Measurements from ENCODE around the gene LPCAT1.
A peak's percentile ranks its signal among the peaks of the same experiment; 100 is the strongest.

Gene LPCAT1

GRCh38 chr5:1520791-1521453 lies 2.8 kb downstream of the LPCAT1 start:
- peak overlapping the region; percentile 82; the same call in 1 of the 2 replicates for H3K4me2 ChIP-seq (ENCODE audit: low read length)
- H3K9me3 ChIP-seq (ENCODE audit: control insufficient read depth, insufficient read depth, low read length) = no peaks in the 10 kb centered on the region
- H4K20me1 ChIP-seq (ENCODE audit: control insufficient read depth, insufficient read depth, low read depth, low read length) = peaks cover 27% of the 10 kb centered on the region
- no peaks in the 10 kb centered on the region for H3K27me3 ChIP-seq (ENCODE audit: control insufficient read depth, low read length)
- H3K4me3 ChIP-seq (ENCODE audit: low read length) = no peak overlapping the region
- H3K4me1 ChIP-seq (ENCODE audit: control insufficient read depth, low read length) = peaks cover 39% of the 10 kb centered on the region
- peaks cover 63% of the 10 kb centered on the region for H3K36me3 ChIP-seq (ENCODE audit: control insufficient read depth, low read length)
- no peaks in the 10 kb centered on the region for H3F3A ChIP-seq (ENCODE audit: control insufficient read depth, insufficient read depth)
- H3K9me2 ChIP-seq (replicated peaks; ENCODE audit: control insufficient read depth, low read length) = no peaks in the 10 kb centered on the region
- peaks cover 77% of the 10 kb centered on the region for H3K79me2 ChIP-seq (ENCODE audit: control insufficient read depth, low read length)
- no peak overlapping the region for H3K27ac ChIP-seq (ENCODE audit: low read depth, low read length)
- TF ChIP-seq EZH2phosphoT487 (IDR thresholded peaks at IDR 0.05; ENCODE audit: borderline replicate concordance, low read length) (no peak), CTCF (IDR thresholded peaks at IDR 0.05; ENCODE audit: low read depth, low read length, poor library complexity, severe bottlenecking) (no peak)

GRCh38 chr5:1519631-1520210 lies 4.0 kb downstream of the LPCAT1 start:
- peaks cover 30% of the 10 kb centered on the region for H4K20me1 ChIP-seq (ENCODE audit: control insufficient read depth, insufficient read depth, low read depth, low read length)
- H3K4me2 ChIP-seq (ENCODE audit: low read length) = no peak overlapping the region
- H3K36me3 ChIP-seq (ENCODE audit: control insufficient read depth, low read length) = peaks cover 70% of the 10 kb centered on the region

GRCh38 chr5:1517838-1518237 lies 5.9 kb downstream of the LPCAT1 start:
- peaks cover 99% of the 10 kb centered on the region for H3K79me2 ChIP-seq (ENCODE audit: control insufficient read depth, low read length)
- no peak for TF ChIP-seq CTCF (IDR thresholded peaks at IDR 0.05; ENCODE audit: low read depth, low read length, poor library complexity, severe bottlenecking)
- TF ChIP-seq EZH2phosphoT487 (IDR thresholded peaks at IDR 0.05; ENCODE audit: borderline replicate concordance, low read length) = no peak
- H3K9me3 ChIP-seq (ENCODE audit: control insufficient read depth, insufficient read depth, low read length) = no peaks in the 10 kb centered on the region
- no peaks in the 10 kb centered on the region for H3F3A ChIP-seq (ENCODE audit: control insufficient read depth, insufficient read depth)
- no peaks in the 10 kb centered on the region for H3K9me2 ChIP-seq (replicated peaks; ENCODE audit: control insufficient read depth, low read length)
- H3K36me3 ChIP-seq (ENCODE audit: control insufficient read depth, low read length) = peaks cover 81% of the 10 kb centered on the region
- H4K20me1 ChIP-seq (ENCODE audit: control insufficient read depth, insufficient read depth, low read depth, low read length) = peaks cover 30% of the 10 kb centered on the region
- H3K27me3 ChIP-seq (ENCODE audit: control insufficient read depth, low read length) = no peaks in the 10 kb centered on the region
- no peak overlapping the region for H3K27ac ChIP-seq (ENCODE audit: low read depth, low read length)
- H3K4me2 ChIP-seq (ENCODE audit: low read length) = no peak overlapping the region
- peaks cover 20% of the 10 kb centered on the region for H3K4me1 ChIP-seq (ENCODE audit: control insufficient read depth, low read length)
- no peak overlapping the region for H3K4me3 ChIP-seq (ENCODE audit: low read length)

More at GRCh38 chr5:1519631-1520210, 4.0 kb downstream of the LPCAT1 start:
- Histone ChIP-seq H3K27me3 (ENCODE audit: control insufficient read depth, low read length) (no peaks in the 10 kb centered on the region), H3K4me1 (ENCODE audit: control insufficient read depth, low read length) (peaks cover 27% of the 10 kb centered on the region), H3K9me2 (replicated peaks; ENCODE audit: control insufficient read depth, low read length) (no peaks in the 10 kb centered on the region), H3K27ac (ENCODE audit: low read depth, low read length) (no peak overlapping the region), H3K79me2 (ENCODE audit: control insufficient read depth, low read length) (peaks cover 89% of the 10 kb centered on the region), H3F3A (ENCODE audit: control insufficient read depth, insufficient read depth) (no peaks in the 10 kb centered on the region), H3K9me3 (ENCODE audit: control insufficient read depth, insufficient read depth, low read length) (no peaks in the 10 kb centered on the region), H3K4me3 (ENCODE audit: low read length) (no peak overlapping the region)
- TF ChIP-seq EZH2phosphoT487 (IDR thresholded peaks at IDR 0.05; ENCODE audit: borderline replicate concordance, low read length) (no peak), CTCF (IDR thresholded peaks at IDR 0.05; ENCODE audit: low read depth, low read length, poor library complexity, severe bottlenecking) (no peak)
